Stimulated activated naive B cell treated with anti-CD40 and anti-IgM and Interleukin-4, amounts not matched to agents 10 μg/mL and 1 μg/mL and 100 μg/mL, for 72 hours (primary cell): ENCODE results near the gene TBC1D25.
A peak's percentile ranks its signal among the peaks of the same experiment; 100 is the strongest.
"Not testable (repeated sequence)": the region's sequence is repeated elsewhere in the genome, so short reads cannot be mapped to it uniquely, and the experiment has no call there.

Experiments used
- ATAC-seq, 2 donors: fragments of 150-1000 bp; cut with Tn5 transposase; replicated peaks; 2 replicates each; pipeline ENCODE4 v1.10.0; 2021; ENCODE audit warnings: moderate library complexity in 1 of 2
- DNase-seq: peaks from one replicate; pipeline ENCODE4 v3.0.0; 2021
- H3K27ac Mint-ChIP-seq: one replicate; pipeline ENCODE4 v1.8.0; 2022; ENCODE audit warnings: mild to moderate bottlenecking, mixed read lengths
- H3K27me3 Mint-ChIP-seq, 2 donors: one replicate each; pipeline ENCODE4 v1.8.0; 2022; ENCODE audit warnings: mixed read lengths in 2 of 2
- H3K36me3 Mint-ChIP-seq, 2 donors: one replicate each; pipeline ENCODE4 v1.8.0; 2022; ENCODE audit warnings: mixed read lengths in 2 of 2, mild to moderate bottlenecking in 1 of 2
- H3K4me1 Mint-ChIP-seq, 2 donors: one replicate each; pipeline ENCODE4 v1.8.0; 2022; ENCODE audit warnings: mixed read lengths in 2 of 2, mild to moderate bottlenecking in 1 of 2
- H3K4me3 Mint-ChIP-seq, 2 donors: one replicate each; pipeline ENCODE4 v1.8.0; 2022; ENCODE audit warnings: mild to moderate bottlenecking in 2 of 2, mixed read lengths in 2 of 2, moderate library complexity in 1 of 2
- H3K9me3 Mint-ChIP-seq, 2 donors: one replicate each; pipeline ENCODE4 v1.8.0; 2022; ENCODE audit warnings: mixed read lengths in 2 of 2, mild to moderate bottlenecking in 1 of 2

The TBC1D25 gene

GRCh38 chrX:48509619-48510018, 29.9 kb upstream of the TBC1D25 start:
- no peaks in the 10 kb centered on the region for H3K9me3 Mint-ChIP-seq
- peaks cover 8 to 15% of the 10 kb centered on the region in 2 donors for H3K36me3 Mint-ChIP-seq
- peaks cover 0 to 4% of the 10 kb centered on the region in 2 donors for H3K27me3 Mint-ChIP-seq
- H3K4me3 Mint-ChIP-seq: peak overlapping the region; percentile 93 to 96
- H3K4me1 Mint-ChIP-seq: peaks cover 18 to 29% of the 10 kb centered on the region in 2 donors
- ATAC-seq (no peak), DNase-seq (no peak)
- H3K27ac Mint-ChIP-seq: peak overlapping the region; percentile 97

- no peak for ATAC-seq
- H3K36me3 Mint-ChIP-seq: peaks cover 16 to 22% of the 10 kb centered on the region in 2 donors
- no peaks in the 10 kb centered on the region for H3K9me3 Mint-ChIP-seq
- H3K4me3 Mint-ChIP-seq: no peak overlapping the region
- H3K27me3 Mint-ChIP-seq: peaks cover 0 to 4% of the 10 kb centered on the region in 2 donors
- peaks cover 18 to 29% of the 10 kb centered on the region in 2 donors for H3K4me1 Mint-ChIP-seq
- H3K27ac Mint-ChIP-seq: no peak overlapping the region
- DNase-seq: no peak
Measured at GRCh38 chrX:48511560-48511959, 28.0 kb upstream of the TBC1D25 start.

- Mint-ChIP-seq H3K4me1 (peaks cover 18 to 29% of the 10 kb centered on the region in 2 donors), H3K27me3 (peaks cover 0 to 4% of the 10 kb centered on the region in 2 donors), H3K9me3 (no peaks in the 10 kb centered on the region), H3K27ac (no peak overlapping the region), H3K36me3 (peaks cover 20 to 22% of the 10 kb centered on the region in 2 donors), H3K4me3 (no peak overlapping the region)
- no peak for ATAC-seq
- no peak for DNase-seq
Measured at GRCh38 chrX:48512371-48512935, 27.1 kb upstream of the TBC1D25 start.

- Mint-ChIP-seq H3K36me3 (peaks cover 20 to 22% of the 10 kb centered on the region in 2 donors), H3K4me3 (no peak overlapping the region), H3K27me3 (peaks cover 0 to 4% of the 10 kb centered on the region in 2 donors), H3K4me1 (peaks cover 15 to 24% of the 10 kb centered on the region in 2 donors), H3K9me3 (no peaks in the 10 kb centered on the region), H3K27ac (no peak overlapping the region)
- no peak for DNase-seq
- ATAC-seq: no peak
Measured at GRCh38 chrX:48513670-48514069, 25.8 kb upstream of the TBC1D25 start.

DNA sequence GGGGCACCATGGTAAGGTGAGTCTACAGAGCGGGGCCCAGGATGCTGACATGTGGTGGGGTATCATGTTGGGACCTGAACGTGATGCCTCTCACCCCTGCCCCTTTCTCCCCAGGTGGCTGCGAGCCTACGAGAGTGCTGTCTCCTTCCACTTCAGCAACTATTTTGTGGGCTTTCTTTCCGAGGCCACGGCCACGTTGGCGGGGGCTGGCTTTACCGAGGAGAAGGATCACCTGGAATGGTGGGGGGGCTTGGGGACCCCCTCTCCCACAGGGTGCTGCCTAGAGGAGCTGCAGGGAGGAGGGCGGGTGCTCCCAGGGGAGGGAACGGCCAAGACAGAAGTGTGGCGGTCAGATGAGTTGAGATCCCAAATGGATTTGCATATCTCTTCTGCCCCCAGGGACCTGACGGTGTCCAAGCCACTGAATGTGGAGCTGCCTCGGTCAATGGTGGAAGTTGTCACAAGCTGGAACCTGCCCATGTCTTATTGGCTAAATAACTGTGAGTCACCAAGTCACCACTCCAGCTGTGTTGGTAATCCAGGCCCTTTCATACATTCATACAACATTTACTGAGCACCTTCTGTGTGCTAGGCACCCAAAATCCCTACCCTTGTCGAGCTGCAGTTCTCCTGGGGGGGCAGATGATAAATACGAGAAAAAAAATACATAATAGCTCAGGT, 25.2 kb upstream of the TBC1D25 start:
- H3K4me3 Mint-ChIP-seq: no peak overlapping the region
- H3K9me3 Mint-ChIP-seq: no peaks in the 10 kb centered on the region
- H3K27me3 Mint-ChIP-seq: peaks cover 0 to 4% of the 10 kb centered on the region in 2 donors
- peaks cover 13 to 22% of the 10 kb centered on the region in 2 donors for H3K4me1 Mint-ChIP-seq
- H3K27ac Mint-ChIP-seq: no peak overlapping the region
- peaks cover 20 to 22% of the 10 kb centered on the region in 2 donors for H3K36me3 Mint-ChIP-seq
- ATAC-seq (no peak), DNase-seq (no peak)

- Mint-ChIP-seq H3K4me3 (no peak overlapping the region), H3K4me1 (peaks cover 6 to 15% of the 10 kb centered on the region in 2 donors), H3K27ac (no peak overlapping the region), H3K27me3 (peaks cover 0 to 4% of the 10 kb centered on the region in 2 donors), H3K9me3 (no peaks in the 10 kb centered on the region), H3K36me3 (peaks cover 20% of the 10 kb centered on the region in 2 donors)
- no peak for DNase-seq
- no peak for ATAC-seq
Measured at GRCh38 chrX:48514868-48515460, 24.6 kb upstream of the TBC1D25 start.

- H3K4me3 Mint-ChIP-seq: no peak overlapping the region
- no peak for ATAC-seq
- peaks cover 20 to 23% of the 10 kb centered on the region in 2 donors for H3K36me3 Mint-ChIP-seq
- H3K27me3 Mint-ChIP-seq: peaks cover 0 to 4% of the 10 kb centered on the region in 2 donors
- H3K27ac Mint-ChIP-seq: no peak overlapping the region
- peaks cover 0 to 3% of the 10 kb centered on the region in 2 donors for H3K9me3 Mint-ChIP-seq
- DNase-seq: no peak
- H3K4me1 Mint-ChIP-seq: peaks cover 5 to 15% of the 10 kb centered on the region in 2 donors
Measured at GRCh38 chrX:48515842-48516241, 23.7 kb upstream of the TBC1D25 start.

DNA sequence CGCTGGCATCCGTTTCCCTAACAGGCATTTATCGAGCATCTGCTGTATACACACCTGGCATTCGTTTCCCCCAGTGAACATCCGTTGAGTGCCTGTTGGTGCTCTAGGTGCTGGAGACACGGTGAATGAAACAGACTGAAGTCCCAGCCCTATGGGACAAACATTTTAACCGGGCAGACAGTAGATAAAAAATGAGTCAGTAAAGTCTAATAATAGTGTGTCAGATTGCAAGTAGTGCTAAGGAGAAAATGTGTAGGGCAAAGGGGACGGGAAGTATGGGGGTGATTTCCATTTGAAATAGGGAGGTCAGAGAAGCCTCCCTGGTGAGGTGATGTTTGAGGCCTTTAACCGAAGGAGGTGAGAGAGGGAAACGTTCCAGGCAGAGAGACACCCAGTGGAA, 23.2 kb upstream of the TBC1D25 start:
- Mint-ChIP-seq H3K4me1 (peaks cover 6 to 15% of the 10 kb centered on the region in 2 donors), H3K9me3 (peaks cover 0 to 5% of the 10 kb centered on the region in 2 donors), H3K27me3 (peaks cover 0 to 4% of the 10 kb centered on the region in 2 donors), H3K4me3 (no peak overlapping the region), H3K27ac (no peak overlapping the region), H3K36me3 (peaks cover 16 to 20% of the 10 kb centered on the region in 2 donors)
- DNase-seq: no peak
- no peak for ATAC-seq

DNA sequence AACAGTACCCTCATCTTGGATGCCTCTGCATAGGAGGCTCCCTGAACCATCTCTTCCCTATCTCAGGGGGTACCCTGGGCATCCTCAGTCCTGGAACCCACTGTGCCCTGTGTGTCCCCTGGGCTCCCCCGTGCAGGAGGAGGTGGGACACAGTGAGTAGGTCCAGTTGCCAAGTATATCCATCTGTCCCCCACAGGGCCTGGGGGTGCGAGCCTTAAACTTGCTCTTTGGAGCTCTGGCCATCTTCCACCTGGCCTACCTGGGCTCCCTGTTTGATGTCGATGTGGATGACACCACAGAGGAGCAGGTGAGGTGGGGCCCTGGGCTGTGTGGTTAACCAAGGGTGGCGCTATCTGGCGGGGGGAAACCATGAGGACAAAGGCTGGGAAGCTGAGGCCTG, 22.5 kb upstream of the TBC1D25 start:
- ATAC-seq (no peak), DNase-seq (no peak)
- H3K4me3 Mint-ChIP-seq: no peak overlapping the region
- peaks cover 0 to 5% of the 10 kb centered on the region in 2 donors for H3K9me3 Mint-ChIP-seq
- peaks cover 5 to 12% of the 10 kb centered on the region in 2 donors for H3K4me1 Mint-ChIP-seq
- peaks cover 0 to 3% of the 10 kb centered on the region in 2 donors for H3K27me3 Mint-ChIP-seq
- no peak overlapping the region for H3K27ac Mint-ChIP-seq
- peaks cover 13 to 17% of the 10 kb centered on the region in 2 donors for H3K36me3 Mint-ChIP-seq

GRCh38 chrX:48519481-48519880, 20.0 kb upstream of the TBC1D25 start:
- not testable (repeated sequence) for H3K9me3 Mint-ChIP-seq, H3K4me3 Mint-ChIP-seq, ATAC-seq, H3K27me3 Mint-ChIP-seq, DNase-seq, H3K27ac Mint-ChIP-seq
- H3K4me1 Mint-ChIP-seq: peaks cover 9 to 17% of the 10 kb centered on the region in 2 donors
- peaks cover 16 to 19% of the 10 kb centered on the region in 2 donors for H3K36me3 Mint-ChIP-seq

DNA sequence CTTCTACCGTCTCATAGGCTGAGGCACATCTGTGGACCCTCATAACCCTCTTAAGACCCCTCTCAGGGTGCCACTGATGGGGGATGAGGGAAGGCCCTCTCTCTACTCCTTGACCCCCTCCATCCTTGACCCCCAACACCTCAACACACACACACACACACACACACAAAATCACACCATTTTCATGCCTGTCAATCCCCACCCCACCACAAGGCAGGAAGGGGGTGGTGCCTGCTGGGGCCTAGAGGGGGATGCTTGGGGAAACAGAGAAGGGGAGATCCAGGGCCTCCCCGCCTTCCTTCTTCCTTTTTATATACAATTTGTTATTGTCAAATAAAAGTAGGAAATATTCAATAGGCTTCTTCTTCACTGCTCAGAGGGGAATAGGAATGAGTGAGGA, 19.1 kb upstream of the TBC1D25 start:
- no peak for ATAC-seq
- peaks cover 0 to 8% of the 10 kb centered on the region in 2 donors for H3K9me3 Mint-ChIP-seq
- H3K4me1 Mint-ChIP-seq: peaks cover 9 to 17% of the 10 kb centered on the region in 2 donors
- H3K27me3 Mint-ChIP-seq: no peaks in the 10 kb centered on the region
- DNase-seq: no peak
- peak overlapping the region in 1 of 2 donors; percentile 87 for H3K4me3 Mint-ChIP-seq
- peaks cover 10% of the 10 kb centered on the region in 2 donors for H3K36me3 Mint-ChIP-seq
- H3K27ac Mint-ChIP-seq: peak overlapping the region; percentile 80

DNA sequence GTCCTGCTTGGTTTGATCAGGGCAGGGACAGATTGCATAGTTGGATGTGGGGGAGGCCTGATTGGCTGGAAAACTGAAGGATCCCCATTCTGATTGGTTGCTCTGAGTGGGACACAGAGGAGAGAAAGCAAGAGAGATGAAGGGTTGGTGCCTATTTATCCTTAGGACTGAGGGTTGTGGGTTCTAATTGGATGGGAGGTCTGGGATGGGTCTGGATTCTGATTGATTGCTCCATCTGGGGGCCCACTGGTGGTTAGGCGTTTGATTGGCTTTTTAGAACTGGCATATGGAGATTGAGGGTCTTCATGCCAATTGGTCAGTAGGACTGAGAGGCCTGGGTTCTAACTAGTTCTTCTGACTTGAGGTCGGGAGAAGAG, 18.6 kb upstream of the TBC1D25 start:
- peak overlapping the region; percentile 84 to 87 for H3K4me3 Mint-ChIP-seq
- H3K9me3 Mint-ChIP-seq: peaks cover 0 to 8% of the 10 kb centered on the region in 2 donors
- H3K27me3 Mint-ChIP-seq: no peaks in the 10 kb centered on the region

GRCh38 chrX:48521353-48522243, 17.9 kb upstream of the TBC1D25 start, which contains the start of gene EBP:
EBP (plus strand) TSS chrX:48521808; CDS start chrX:48523772, 1,964 bp downstream.
- peaks cover 0 to 8% of the 10 kb centered on the region in 2 donors for H3K9me3 Mint-ChIP-seq
- peak within 1 kb of the TSS; percentile 84 to 87 for H3K4me3 Mint-ChIP-seq
- H3K4me1 Mint-ChIP-seq: peaks cover 9 to 17% of the 10 kb centered on the region in 2 donors
- H3K27ac Mint-ChIP-seq: peak within 1 kb of the TSS; percentile 80
- H3K36me3 Mint-ChIP-seq: peaks cover 10 to 12% of the 10 kb centered on the region in 2 donors
- ATAC-seq: peak; percentile 96 to 98
- peak; percentile 92 for DNase-seq
- H3K27me3 Mint-ChIP-seq: no peaks in the 10 kb centered on the region

More for the DNA sequence above, 18.6 kb upstream of the TBC1D25 start:
- Mint-ChIP-seq H3K4me1 (peaks cover 9 to 17% of the 10 kb centered on the region in 2 donors), H3K36me3 (peaks cover 10% of the 10 kb centered on the region in 2 donors), H3K27ac (peak overlapping the region; percentile 80)
- ATAC-seq (peak in 1 of 2 donors; percentile 4), DNase-seq (no peak)
